H9 (cell line): ENCODE results near the gene GALNT17. TPM values are rescaled to one million over a fixed set of nuclear protein-coding genes. Genes with fewer than 3 reads are reported as not detected.

ENCODE experiments used
- DNase-seq: peaks from one replicate; pipeline ENCODE4 v3.0.0-alpha.2; 2017
- H2AFZ ChIP-seq: one replicate; pipeline ENCODE4 v1.6.1; 2013; ENCODE audit warnings: mild to moderate bottlenecking, low read length, control low read depth, moderate library complexity
- H2AK5ac ChIP-seq: 2 replicates; pipeline ENCODE4 v1.6.1; 2013; ENCODE audit warnings: low read length, control low read depth, mixed read lengths; ENCODE audit not compliant: insufficient read length
- H2BK120ac ChIP-seq: one replicate; pipeline ENCODE4 v1.6.1; 2013; ENCODE audit warnings: low read depth, mild to moderate bottlenecking, low read length, control low read depth, inconsistent platforms; ENCODE audit not compliant: poor library complexity, severe bottlenecking
- H2BK12ac ChIP-seq: 2 replicates; pipeline ENCODE4 v1.6.1; 2013; ENCODE audit warnings: low read length, control low read depth, mixed read lengths, low read depth; ENCODE audit not compliant: insufficient read length
- H2BK15ac ChIP-seq: 2 replicates; pipeline ENCODE4 v1.6.1; 2013; ENCODE audit warnings: low read depth, low read length, control low read depth
- H2BK20ac ChIP-seq: one replicate; pipeline ENCODE4 v1.6.1; 2013; ENCODE audit warnings: low read depth, mild to moderate bottlenecking, low read length, control low read depth, inconsistent platforms; ENCODE audit not compliant: poor library complexity, severe bottlenecking
- H2BK5ac ChIP-seq: 2 replicates; pipeline ENCODE4 v1.6.1; 2013; ENCODE audit warnings: low read length, control low read depth, mixed read lengths; ENCODE audit not compliant: insufficient read length
- H3K14ac ChIP-seq: 2 replicates; pipeline ENCODE4 v1.6.1; 2013; ENCODE audit warnings: low read length, control low read depth; ENCODE audit not compliant: insufficient read depth
- H3K18ac ChIP-seq: 2 replicates; pipeline ENCODE4 v1.6.1; 2013; ENCODE audit warnings: low read depth, mild to moderate bottlenecking, mixed read lengths, low read length, control low read depth; ENCODE audit not compliant: insufficient read length
- H3K23ac ChIP-seq: 2 replicates; pipeline ENCODE4 v1.6.1; 2013; ENCODE audit warnings: low read length, control low read depth, mixed read lengths, low read depth; ENCODE audit not compliant: insufficient read length
- H3K23me2 ChIP-seq: 2 replicates; pipeline ENCODE4 v1.6.1; 2013; ENCODE audit warnings: low read depth, mild to moderate bottlenecking, mixed read lengths, low read length, control low read depth; ENCODE audit not compliant: insufficient read length, poor library complexity, severe bottlenecking
- H3K27ac ChIP-seq: 2 replicates; pipeline ENCODE4 v1.5.1; 2013; ENCODE audit warnings: low read length, control low read depth, mixed read lengths, low read depth; ENCODE audit not compliant: insufficient read length
- H3K27me3 ChIP-seq: 2 replicates; pipeline ENCODE4 v1.6.1; 2013; ENCODE audit warnings: low read length, control low read depth, inconsistent platforms; ENCODE audit not compliant: insufficient read depth
- H3K4ac ChIP-seq: 2 replicates; pipeline ENCODE4 v1.6.1; 2013; ENCODE audit warnings: low read depth, mild to moderate bottlenecking, control low read depth, inconsistent platforms, low read length, moderate library complexity
- H3K4me1 ChIP-seq: 2 replicates; pipeline ENCODE4 v1.6.1; 2013; ENCODE audit warnings: low read length, control low read depth, inconsistent platforms; ENCODE audit not compliant: insufficient read depth
- H3K4me2 ChIP-seq: 2 replicates; pipeline ENCODE4 v1.6.1; 2013; ENCODE audit warnings: low read length, control low read depth, mixed read lengths; ENCODE audit not compliant: insufficient read length, insufficient read depth
- H3K56ac ChIP-seq: 2 replicates; pipeline ENCODE4 v1.6.1; 2013; ENCODE audit warnings: low read depth, mild to moderate bottlenecking, mixed read lengths, low read length, control low read depth; ENCODE audit not compliant: insufficient read length
- H3K79me1 ChIP-seq: 2 replicates; pipeline ENCODE4 v1.6.1; 2013; ENCODE audit warnings: low read depth, mild to moderate bottlenecking, moderate library complexity, low read length, control low read depth, inconsistent platforms; ENCODE audit not compliant: insufficient read depth, poor library complexity, severe bottlenecking
- H3K79me2 ChIP-seq: 2 replicates; pipeline ENCODE4 v1.6.1; 2013; ENCODE audit warnings: low read length, control low read depth, inconsistent platforms; ENCODE audit not compliant: insufficient read depth
- H3K9ac ChIP-seq: 2 replicates; pipeline ENCODE4 v1.6.1; 2013; ENCODE audit warnings: low read length, control low read depth, mixed read lengths; ENCODE audit not compliant: insufficient read length; ENCODE audit errors: extremely low read depth
- H3K9me3 ChIP-seq: one replicate; pipeline ENCODE4 v1.6.1; 2013; ENCODE audit warnings: low read depth, low read length, inconsistent platforms; ENCODE audit not compliant: control insufficient read depth
- H3T11ph ChIP-seq: one replicate; pipeline ENCODE4 v1.6.1; 2013; ENCODE audit warnings: mild to moderate bottlenecking, low read length, control low read depth, inconsistent platforms
- H4K20me1 ChIP-seq: one replicate; pipeline ENCODE4 v1.6.1; 2013; ENCODE audit not compliant: control insufficient read depth, insufficient read length, insufficient read depth
- H4K5ac ChIP-seq: 2 replicates; pipeline ENCODE4 v1.6.1; 2013; ENCODE audit warnings: low read depth, mild to moderate bottlenecking, mixed read lengths, low read length, control low read depth; ENCODE audit not compliant: insufficient read length
- H4K8ac ChIP-seq: replicated peaks from 2 replicates; pipeline ENCODE4 v1.6.1; 2013; ENCODE audit warnings: low read length, control low read depth, mixed read lengths, low read depth; ENCODE audit not compliant: insufficient read length
- H4K91ac ChIP-seq: 2 replicates; pipeline ENCODE4 v1.6.1; 2013; ENCODE audit warnings: low read depth, mild to moderate bottlenecking, moderate library complexity, mixed read lengths, low read length, control low read depth; ENCODE audit not compliant: insufficient read length
- H3K27ac Mint-ChIP-seq, 3 experiments: 2 replicates in 2 of 3; 3 replicates in 1 of 3; pipeline ENCODE4 v1.8.0; 2020 to 2021; ENCODE audit warnings: mixed read lengths in 3 of 3, mild to moderate bottlenecking in 1 of 3, moderate library complexity in 1 of 3
- H3K27me3 Mint-ChIP-seq: 2 replicates; pipeline ENCODE4 v1.8.0; 2021; ENCODE audit warnings: low read depth, mild to moderate bottlenecking, moderate library complexity, mixed read lengths
- H3K36me3 Mint-ChIP-seq, 3 experiments: 2 replicates in 2 of 3; 3 replicates in 1 of 3; pipeline ENCODE4 v1.8.0; 2020 to 2021; ENCODE audit warnings: low read depth in 3 of 3, mixed read lengths in 3 of 3; ENCODE audit not compliant: insufficient read depth in 1 of 3
- H3K4me1 Mint-ChIP-seq, 2 experiments: 2 replicates each; pipeline ENCODE4 v1.8.0; 2020; ENCODE audit warnings: mixed read lengths in 2 of 2
- H3K4me3 Mint-ChIP-seq, 2 experiments: 2 replicates in 1 of 2; 3 replicates in 1 of 2; pipeline ENCODE4 v1.8.0; 2020 to 2021; ENCODE audit warnings: mild to moderate bottlenecking in 2 of 2, mixed read lengths in 2 of 2, moderate library complexity in 1 of 2
- H3K9me3 Mint-ChIP-seq, 2 experiments: 2 replicates in 1 of 2; 3 replicates in 1 of 2; pipeline ENCODE4 v1.8.0; 2020; ENCODE audit warnings: mild to moderate bottlenecking in 2 of 2, mixed read lengths in 2 of 2, moderate library complexity in 1 of 2
- WGBS: extraction: QIAGEN DNeasy Blood & Tissue Kit; methylation state at CpG from one replicate; pipeline ENCODE4 v1.1.7; 2013; ENCODE audit warnings: missing lambda C conversion rate, low lambda C conversion rate, mixed read lengths; ENCODE audit not compliant: insufficient read length; ENCODE audit errors: extremely low coverage; 5-methylcytosine and 5-hydroxymethylcytosine counted together
- total RNA-seq: library from RNA; stranded (reverse); gene quantifications from 2 replicates; pipeline ENCODE4 v1.2.1, GENCODE V29; 2021
- TF ChIP-seq, protein P1 (sequence below): fragments of 200-600 bp; sonication (generic); conservative IDR thresholded peaks from 3 replicates; pipeline ENCODE4 v1.8.0; 2021; ENCODE audit warnings: antibody characterized with exemption, mild to moderate bottlenecking

The GALNT17 gene
- total RNA-seq, 1 experiment from 2014 or later: 43.2 TPM

DNA sequence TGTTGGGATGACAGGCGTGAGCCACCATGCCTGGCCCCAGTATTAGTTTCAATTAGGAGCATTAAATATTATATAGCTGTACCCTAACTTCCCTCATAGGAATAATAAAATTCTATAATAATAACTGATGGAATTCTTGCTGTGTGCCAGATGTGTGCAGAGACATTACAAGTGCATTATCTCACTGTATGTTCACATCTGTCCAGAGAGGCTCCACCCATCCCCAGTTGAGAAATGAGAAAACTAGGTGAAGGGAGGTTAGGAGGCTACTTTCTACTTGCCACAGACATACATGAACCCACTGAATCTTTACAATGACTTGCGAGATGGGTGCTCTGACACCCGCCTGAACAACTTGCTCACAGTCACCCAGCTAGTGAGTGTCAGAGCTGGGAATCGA is 3.2 kb downstream of the GALNT17 start:
- no peak for DNase-seq
- no peak overlapping the region for H4K5ac ChIP-seq
- no peak overlapping the region for H2AFZ ChIP-seq
- no peaks in the 10 kb centered on the region for H3K9me3 ChIP-seq
- H3K79me2 ChIP-seq: peaks cover 48% of the 10 kb centered on the region
- no peak overlapping the region for H3K18ac ChIP-seq
- H3K56ac ChIP-seq: no peak overlapping the region
- peaks cover 14% of the 10 kb centered on the region for H3K4me1 ChIP-seq
- no peaks in the 10 kb centered on the region; a peak in 1 of 5 replicates for H3K9me3 Mint-ChIP-seq
- H4K8ac ChIP-seq: no peak overlapping the region
- no peak overlapping the region for H2BK20ac ChIP-seq
- no peaks in the 10 kb centered on the region for H3K27me3 Mint-ChIP-seq
- peaks cover 21% of the 10 kb centered on the region for H3K23me2 ChIP-seq
- H2BK5ac ChIP-seq: no peak overlapping the region
- H3K79me1 ChIP-seq: peaks cover 5% of the 10 kb centered on the region
- TF ChIP-seq, protein P1, sequence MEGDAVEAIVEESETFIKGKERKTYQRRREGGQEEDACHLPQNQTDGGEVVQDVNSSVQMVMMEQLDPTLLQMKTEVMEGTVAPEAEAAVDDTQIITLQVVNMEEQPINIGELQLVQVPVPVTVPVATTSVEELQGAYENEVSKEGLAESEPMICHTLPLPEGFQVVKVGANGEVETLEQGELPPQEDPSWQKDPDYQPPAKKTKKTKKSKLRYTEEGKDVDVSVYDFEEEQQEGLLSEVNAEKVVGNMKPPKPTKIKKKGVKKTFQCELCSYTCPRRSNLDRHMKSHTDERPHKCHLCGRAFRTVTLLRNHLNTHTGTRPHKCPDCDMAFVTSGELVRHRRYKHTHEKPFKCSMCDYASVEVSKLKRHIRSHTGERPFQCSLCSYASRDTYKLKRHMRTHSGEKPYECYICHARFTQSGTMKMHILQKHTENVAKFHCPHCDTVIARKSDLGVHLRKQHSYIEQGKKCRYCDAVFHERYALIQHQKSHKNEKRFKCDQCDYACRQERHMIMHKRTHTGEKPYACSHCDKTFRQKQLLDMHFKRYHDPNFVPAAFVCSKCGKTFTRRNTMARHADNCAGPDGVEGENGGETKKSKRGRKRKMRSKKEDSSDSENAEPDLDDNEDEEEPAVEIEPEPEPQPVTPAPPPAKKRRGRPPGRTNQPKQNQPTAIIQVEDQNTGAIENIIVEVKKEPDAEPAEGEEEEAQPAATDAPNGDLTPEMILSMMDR: no peak
- H2AK5ac ChIP-seq: no peak overlapping the region
- no peak overlapping the region for H3T11ph ChIP-seq
- no peak overlapping the region for H3K4me2 ChIP-seq
- H2BK120ac ChIP-seq: no peak overlapping the region
- H3K9ac ChIP-seq: no peak overlapping the region
- no peak overlapping the region for H3K23ac ChIP-seq
- no peak overlapping the region for H3K27ac ChIP-seq
- H4K20me1 ChIP-seq: peaks cover 2% of the 10 kb centered on the region
- no CpG with 5 or more reads among the region's 4 CpGs for WGBS
- peaks cover 28 to 43% (median 40%) of the 10 kb centered on the region in 3 experiments for H3K36me3 Mint-ChIP-seq
- peaks cover 33 to 39% of the 10 kb centered on the region in 2 experiments for H3K4me1 Mint-ChIP-seq
- H4K91ac ChIP-seq: no peak overlapping the region
- H3K27ac Mint-ChIP-seq: peak overlapping the region in 2 of 3 experiments; percentile 23 to 50; a peak in 2 of 7 replicates
- no peak overlapping the region for H3K14ac ChIP-seq
- H2BK15ac ChIP-seq: no peak overlapping the region
- no peaks in the 10 kb centered on the region for H3K27me3 ChIP-seq
- peak overlapping the region in 1 of 2 experiments; percentile 47; a peak in 1 of 5 replicates for H3K4me3 Mint-ChIP-seq
- no peak overlapping the region for H2BK12ac ChIP-seq
- no peak overlapping the region for H3K4ac ChIP-seq
